Head of caudate nucleus (tissue), 42 donors: ENCODE data around the gene GLRX5.

ENCODE experiments used
- DNase-seq, 42 donors: peaks; one replicate each; pipeline versions ENCODE4 v3.0.0 to v3.0.0-alpha.2; 2020 to 2021; ENCODE audit warnings: mixed read lengths in 7 of 42
- intact Hi-C: fragments of 100-400 bp; cut with DNase I; formaldehyde crosslinking; loops from one replicate; pipeline ENCODE4 v1.15.0; 2022

The GLRX5 gene

DNA sequence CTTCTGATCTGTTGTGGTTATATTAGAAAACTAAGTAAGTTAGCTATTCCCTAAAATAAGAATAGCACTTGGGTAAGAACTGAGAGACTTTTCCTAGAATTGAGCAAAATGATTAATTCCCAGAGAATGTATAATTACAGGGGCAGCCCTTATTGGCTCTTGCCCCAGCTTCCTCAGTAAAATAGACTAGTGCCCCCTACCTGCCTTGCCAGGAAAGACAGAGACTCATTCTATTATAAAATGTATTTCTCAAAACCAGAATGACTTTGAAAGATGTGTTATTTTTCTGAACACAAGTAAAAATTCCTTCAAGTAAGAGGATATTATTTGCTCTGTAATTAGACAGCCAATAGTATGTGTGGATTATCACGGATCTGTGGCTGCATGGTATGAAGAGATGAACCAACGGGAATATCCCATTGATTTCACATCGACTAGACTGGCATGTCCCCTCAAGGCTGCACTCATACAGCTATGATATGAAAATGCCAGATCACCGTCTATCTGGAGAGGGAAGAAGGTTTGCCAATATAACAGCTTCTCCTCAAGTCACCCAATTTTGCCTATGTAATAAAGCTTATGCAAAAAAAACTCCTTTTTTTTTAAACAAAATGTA, 7.4 kb upstream of the GLRX5 start:
- DNase-seq: peak in 30 of 42 donors; percentile 39 to 90 (median 69)
- intact Hi-C loops: loop anchor here (2.0 kb wide), 1 partner anchor 85 kb away; no protein-coding TSS in a partner anchor

GRCh38 chr14:95529216-95529615, 5.6 kb upstream of the GLRX5 start:
- peak in 1 of 42 donors; percentile 5 for DNase-seq
- intact Hi-C loops: no loop called here

DNA sequence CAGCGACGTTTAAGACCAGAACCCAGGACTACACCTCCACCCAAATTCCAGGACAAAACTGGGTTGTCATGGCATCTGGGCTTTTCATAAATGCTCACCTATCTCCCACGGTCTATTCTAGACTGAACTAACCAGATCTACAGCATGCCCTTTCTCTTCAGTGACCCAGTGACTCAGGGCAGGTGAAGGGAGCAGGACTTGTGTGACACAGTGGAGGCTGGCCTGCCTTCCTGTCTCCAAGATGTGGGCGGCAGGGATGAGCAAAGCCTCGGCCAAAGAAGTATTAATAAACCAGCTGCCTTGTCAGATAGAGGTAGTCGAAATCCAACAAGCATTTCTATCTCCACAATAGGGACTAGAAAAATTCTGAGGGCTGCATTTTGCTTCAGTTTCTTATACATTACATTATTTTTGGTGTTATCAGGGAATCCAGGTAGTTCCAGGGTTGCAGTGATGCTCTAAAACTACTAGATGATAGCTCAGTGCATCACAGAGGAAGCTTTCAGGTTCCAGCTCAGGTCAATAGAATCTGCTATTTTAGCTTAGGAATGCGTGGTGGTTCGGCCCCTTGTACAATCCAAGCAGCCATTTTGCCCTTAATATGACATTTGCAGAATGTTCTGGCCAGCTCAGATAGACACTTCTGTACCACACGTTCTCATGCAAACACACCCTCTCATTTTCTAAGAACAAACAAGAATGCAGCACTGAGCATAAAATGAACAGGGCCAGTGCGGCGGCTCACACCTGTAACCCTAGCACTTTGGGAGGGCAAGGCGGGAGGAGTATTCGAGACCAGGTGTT, 4.2 kb upstream of the GLRX5 start:
- intact Hi-C loops: no loop called here
- DNase-seq: peak in 2 of 42 donors; percentile 5 to 7

DNA sequence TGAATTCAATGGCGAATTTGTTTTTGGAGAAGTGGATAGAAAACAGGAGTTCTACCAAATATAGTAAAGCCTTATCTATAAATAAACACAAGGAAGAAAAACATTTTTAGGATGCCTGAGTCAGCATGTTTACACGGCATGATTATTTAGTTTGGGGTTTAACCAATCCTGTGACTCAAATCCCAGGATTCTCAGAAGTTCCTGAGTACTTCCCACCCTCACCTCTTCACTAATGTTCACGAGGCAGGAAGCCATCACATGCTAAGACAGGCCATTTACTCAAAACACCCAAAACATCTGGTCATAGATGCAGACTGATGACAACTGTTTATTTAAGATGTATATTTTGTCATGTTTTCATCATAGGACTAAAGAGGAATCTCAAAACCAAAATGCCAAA, 3.4 kb upstream of the GLRX5 start:
- DNase-seq: no peak
- intact Hi-C loops: no loop called here

DNA sequence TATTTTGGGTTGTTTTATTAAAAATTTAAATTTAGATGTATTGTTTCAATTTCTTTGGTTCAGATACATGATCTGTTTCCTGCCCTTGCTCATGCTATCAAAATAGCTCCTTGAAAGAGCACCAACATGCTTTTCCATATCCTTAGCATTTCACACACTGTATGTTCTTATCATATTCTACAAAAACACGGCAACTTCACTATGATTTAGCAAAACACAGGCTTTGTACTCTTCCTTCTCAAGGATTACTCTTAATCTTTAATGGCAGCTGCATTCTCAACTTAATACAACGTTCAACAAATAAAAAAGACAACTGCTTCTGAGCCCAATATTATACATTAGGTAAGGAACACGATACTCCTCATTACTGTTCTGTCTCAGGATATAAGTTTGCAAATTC, 2.9 kb upstream of the GLRX5 start:
- DNase-seq: no peak
- intact Hi-C loops: no loop called here

DNA sequence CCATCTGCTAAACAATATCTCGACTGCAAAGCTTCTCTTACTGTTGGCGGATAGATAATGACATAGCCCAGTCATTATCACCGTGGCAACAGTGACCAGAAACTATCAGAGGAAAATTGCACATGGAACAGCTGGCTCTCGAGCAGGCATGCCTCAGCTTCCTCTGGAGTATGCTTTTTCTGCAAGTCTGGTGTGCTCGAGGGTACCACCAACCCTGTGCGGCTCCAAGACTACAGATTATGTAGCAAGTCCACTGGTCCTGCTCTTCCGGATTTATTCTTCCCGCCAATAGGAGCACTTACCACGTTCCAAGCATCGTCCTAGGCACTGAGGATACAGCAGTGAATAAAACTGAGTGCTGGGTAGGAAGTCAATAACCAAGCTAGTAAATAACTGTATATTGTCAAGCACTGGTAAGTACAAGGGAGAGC, 1.4 kb upstream of the GLRX5 start:
- DNase-seq: no peak
- intact Hi-C loops: no loop called here

DNA sequence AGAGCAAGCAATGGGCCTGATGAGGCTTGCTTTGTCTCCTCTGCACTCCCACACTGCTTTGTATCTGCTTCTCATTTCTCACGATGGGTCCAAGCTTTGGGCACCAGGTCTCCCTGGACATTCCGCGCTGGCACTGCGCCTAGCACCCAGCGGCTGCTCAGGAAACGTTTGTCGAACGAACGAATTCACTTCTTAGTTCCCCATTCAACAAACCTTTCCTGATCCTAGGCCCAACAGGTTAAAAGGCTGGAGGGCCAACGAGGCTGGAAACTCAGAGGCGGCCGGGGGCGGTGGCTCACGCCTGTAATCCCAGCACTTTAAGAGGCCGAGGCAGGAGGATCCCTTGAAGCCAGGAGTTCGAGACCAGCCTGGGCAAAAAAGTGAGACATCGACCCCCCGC, 1.0 kb upstream of the GLRX5 start:
- DNase-seq: peak in 1 of 42 donors; percentile 14
- intact Hi-C loops: no loop called here

- peak in 3 of 42 donors; percentile 25 to 53 (median 48) for DNase-seq
These were observed 574 bp downstream of the GLRX5 start for GRCh38 chr14:95535226-95536021.

GRCh38 chr14:95536036-95536593, 1.3 kb downstream of the GLRX5 start:
- intact Hi-C loops: no loop called here
- no peak for DNase-seq

More at GRCh38 chr14:95535226-95536021, 574 bp downstream of the GLRX5 start:
- intact Hi-C loops: no loop called here

DNA sequence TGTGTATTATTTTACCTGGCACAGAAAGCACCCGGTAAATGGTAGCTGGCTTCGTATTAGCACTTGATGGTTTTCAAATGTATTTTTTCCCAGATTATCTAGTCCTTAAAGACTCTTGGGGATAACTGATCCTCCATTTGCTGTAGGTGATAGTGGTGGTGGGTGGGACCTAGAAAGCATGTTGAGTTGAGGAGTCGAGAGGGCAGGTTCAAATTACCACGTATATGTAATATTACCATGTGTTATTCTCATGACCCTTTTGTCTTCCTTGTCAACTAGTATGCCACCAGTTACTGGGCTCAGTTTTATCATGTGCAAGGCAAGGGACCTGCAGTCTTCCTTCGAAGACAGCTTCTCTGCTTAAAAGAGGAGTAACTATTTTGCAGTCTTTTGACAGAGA, 1.8 kb downstream of the GLRX5 start:
- intact Hi-C loops: no loop called here
- no peak for DNase-seq

DNA sequence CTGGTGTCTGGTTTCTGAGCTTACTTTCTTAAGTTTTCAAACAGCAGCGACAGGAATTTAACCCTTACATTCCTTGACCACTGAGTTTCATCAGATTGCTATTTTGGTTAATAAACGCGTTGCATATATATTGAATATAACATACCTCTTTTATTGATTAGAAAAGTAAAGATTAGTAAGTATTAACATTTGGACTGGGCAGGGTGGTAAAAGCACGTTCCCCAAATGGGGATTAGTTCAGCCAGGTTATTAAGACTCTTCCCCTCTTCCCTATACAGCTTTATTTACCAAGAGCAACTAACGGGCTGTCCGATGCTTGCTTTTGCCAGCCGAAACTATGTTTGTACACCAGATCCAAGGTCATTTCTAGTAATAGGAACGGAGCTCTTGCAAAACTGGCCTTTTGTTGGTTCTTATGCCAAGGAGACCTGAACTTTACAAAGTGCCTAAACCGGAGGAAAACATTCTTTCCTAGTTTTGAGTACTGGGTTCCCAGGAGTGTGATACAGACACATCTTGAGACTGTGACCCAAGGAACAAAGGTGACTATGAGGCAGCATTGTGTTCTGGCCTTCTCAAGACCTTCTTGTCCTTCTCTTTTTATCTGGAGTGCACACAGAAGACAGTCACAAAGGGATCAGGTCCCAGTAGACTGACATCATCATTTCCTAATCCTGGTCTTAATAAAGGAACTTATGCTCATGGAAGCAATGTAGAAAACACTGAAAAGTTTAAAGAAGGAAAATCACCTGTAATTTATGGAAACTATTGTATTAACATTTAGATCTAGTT, 2.6 kb downstream of the GLRX5 start:
- no peak for DNase-seq
- intact Hi-C loops: no loop called here

GRCh38 chr14:95538801-95539509, 4.1 kb downstream of the GLRX5 start:
- no peak for DNase-seq
- intact Hi-C loops: no loop called here

GRCh38 chr14:95540236-95540855, 5.5 kb downstream of the GLRX5 start:
- DNase-seq: no peak
- intact Hi-C loops: no loop called here

- intact Hi-C loops: no loop called here
- no peak for DNase-seq
These were observed 6.5 kb downstream of the GLRX5 start for GRCh38 chr14:95541346-95541745.

GRCh38 chr14:95541932-95542930, 7.4 kb downstream of the GLRX5 start:
- intact Hi-C loops: no loop called here
- DNase-seq: no peak

GRCh38 chr14:95543021-95543420, 8.2 kb downstream of the GLRX5 start:
- DNase-seq: no peak
- intact Hi-C loops: no loop called here
